ENCODE results near the gene EPHA5. TPM values are rescaled to one million over a fixed set of nuclear protein-coding genes. Genes with fewer than 3 reads are reported as not detected.

Gene EPHA5
- total and polyA plus RNA-seq, 7 donors, result 0.15 to 0.71 (median 0.28) TPM; not detected in 2

DNA sequence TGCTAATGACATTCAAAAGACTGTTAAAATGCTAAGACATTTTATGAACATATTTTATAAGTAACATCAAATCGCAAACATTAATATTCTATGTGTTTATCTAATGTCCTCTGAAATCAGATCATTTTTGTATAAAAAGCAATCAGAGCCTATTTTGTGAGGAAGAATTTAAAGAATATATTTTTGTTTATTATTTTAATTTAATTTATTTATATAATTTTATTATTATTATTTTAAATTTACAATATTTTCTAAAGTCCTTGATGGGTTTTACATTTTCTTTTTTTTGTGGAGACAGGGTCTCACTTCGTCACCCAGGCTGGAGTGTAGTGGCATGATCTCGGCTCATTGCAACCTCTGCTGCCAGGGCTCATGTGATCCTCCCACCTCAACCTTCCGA, 262.8 kb downstream of the EPHA5 start:
- H3K4me3 ChIP-seq, result no peak overlapping the region
- no peaks in the 10 kb centered on the region for H3K36me3 ChIP-seq
- no peaks in the 10 kb centered on the region for H3K27me3 ChIP-seq
- WGBS, 2 donors, result 87 to 92% methylated on average over 4 of the region's 4 CpGs
- no peaks in the 10 kb centered on the region for H3K9me3 ChIP-seq
- no peak overlapping the region for H3K27ac ChIP-seq
- intact Hi-C loops (cut with DNase I), result no loop called here
- DNase-seq, result no peak
- no peaks in the 10 kb centered on the region for H3K4me1 ChIP-seq
- TF ChIP-seq, protein P1, sequence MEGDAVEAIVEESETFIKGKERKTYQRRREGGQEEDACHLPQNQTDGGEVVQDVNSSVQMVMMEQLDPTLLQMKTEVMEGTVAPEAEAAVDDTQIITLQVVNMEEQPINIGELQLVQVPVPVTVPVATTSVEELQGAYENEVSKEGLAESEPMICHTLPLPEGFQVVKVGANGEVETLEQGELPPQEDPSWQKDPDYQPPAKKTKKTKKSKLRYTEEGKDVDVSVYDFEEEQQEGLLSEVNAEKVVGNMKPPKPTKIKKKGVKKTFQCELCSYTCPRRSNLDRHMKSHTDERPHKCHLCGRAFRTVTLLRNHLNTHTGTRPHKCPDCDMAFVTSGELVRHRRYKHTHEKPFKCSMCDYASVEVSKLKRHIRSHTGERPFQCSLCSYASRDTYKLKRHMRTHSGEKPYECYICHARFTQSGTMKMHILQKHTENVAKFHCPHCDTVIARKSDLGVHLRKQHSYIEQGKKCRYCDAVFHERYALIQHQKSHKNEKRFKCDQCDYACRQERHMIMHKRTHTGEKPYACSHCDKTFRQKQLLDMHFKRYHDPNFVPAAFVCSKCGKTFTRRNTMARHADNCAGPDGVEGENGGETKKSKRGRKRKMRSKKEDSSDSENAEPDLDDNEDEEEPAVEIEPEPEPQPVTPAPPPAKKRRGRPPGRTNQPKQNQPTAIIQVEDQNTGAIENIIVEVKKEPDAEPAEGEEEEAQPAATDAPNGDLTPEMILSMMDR (IDR thresholded peaks at IDR 0.05), result no peak
- TF ChIP-seq POLR2AphosphoS5 (IDR thresholded peaks at IDR 0.05), result no peak
- TF ChIP-seq POLR2A (IDR thresholded peaks at IDR 0.05), result no peak
- TF ChIP-seq EP300 (IDR thresholded peaks at IDR 0.05), result no peak

DNA sequence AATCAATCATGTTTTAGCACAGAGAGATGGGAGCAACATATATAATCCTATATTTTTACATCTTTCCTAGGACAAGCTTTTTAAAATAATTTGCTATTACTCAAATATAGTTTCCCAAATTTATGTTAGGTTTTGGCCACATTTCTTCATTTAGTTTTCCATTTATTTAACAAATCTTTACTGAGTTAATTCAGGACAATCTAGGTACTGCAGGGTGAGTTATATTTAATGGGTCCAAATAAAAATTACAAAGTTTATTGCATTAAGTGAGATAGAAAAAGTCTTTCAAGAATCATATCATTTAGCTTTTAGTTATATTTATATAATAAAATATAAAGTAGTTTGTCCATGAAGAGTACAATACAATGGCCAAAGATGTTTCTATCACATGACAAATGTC, 269.2 kb downstream of the EPHA5 start:
- DNase-seq, result no peak
- TF ChIP-seq POLR2AphosphoS5 (IDR thresholded peaks at IDR 0.05) (no peak), EP300 (IDR thresholded peaks at IDR 0.05) (no peak), POLR2A (IDR thresholded peaks at IDR 0.05) (no peak)
- TF ChIP-seq, protein P1 (IDR thresholded peaks at IDR 0.05), result no peak
- H3K36me3 ChIP-seq, result no peaks in the 10 kb centered on the region
- no peaks in the 10 kb centered on the region for H3K9me3 ChIP-seq
- intact Hi-C loops (cut with DNase I), result no loop called here
- no peak overlapping the region for H3K4me3 ChIP-seq
- H3K4me1 ChIP-seq, result no peaks in the 10 kb centered on the region
- H3K27me3 ChIP-seq, result no peaks in the 10 kb centered on the region
- no peak overlapping the region for H3K27ac ChIP-seq

DNA sequence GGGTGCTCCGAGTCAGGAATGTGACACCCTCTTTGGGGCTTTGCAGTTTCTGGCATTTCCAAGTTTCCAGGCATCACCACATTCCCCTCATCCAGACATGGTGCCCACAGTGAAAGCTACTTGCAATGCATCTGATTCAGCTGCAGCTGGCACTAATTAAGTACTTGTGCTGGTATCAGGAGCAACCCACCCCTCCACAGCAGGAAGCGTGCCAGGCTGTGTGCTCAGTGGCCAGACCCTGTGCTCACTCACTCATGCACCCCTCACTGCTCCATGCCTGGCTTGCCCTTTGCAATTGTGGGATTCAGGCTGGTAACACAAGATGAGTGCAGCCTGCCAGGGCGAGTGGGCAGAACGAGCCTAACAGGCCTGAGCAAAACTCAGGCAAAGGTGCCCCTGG, 271.2 kb downstream of the EPHA5 start:
- H3K27ac ChIP-seq, result no peak overlapping the region
- H3K4me3 ChIP-seq, result no peak overlapping the region
- H3K9me3 ChIP-seq, result no peaks in the 10 kb centered on the region
- H3K4me1 ChIP-seq, result no peaks in the 10 kb centered on the region
- WGBS, 2 donors, result 59 to 70% methylated on average over 4 of the region's 4 CpGs
- TF ChIP-seq EP300 (IDR thresholded peaks at IDR 0.05), result no peak
- TF ChIP-seq, protein P1 (IDR thresholded peaks at IDR 0.05), result no peak
- TF ChIP-seq POLR2AphosphoS5 (IDR thresholded peaks at IDR 0.05), result no peak
- no peak for TF ChIP-seq POLR2A (IDR thresholded peaks at IDR 0.05)
- intact Hi-C loops (cut with DNase I), result no loop called here
- DNase-seq, result no peak
- no peaks in the 10 kb centered on the region for H3K36me3 ChIP-seq
- no peaks in the 10 kb centered on the region for H3K27me3 ChIP-seq

DNA sequence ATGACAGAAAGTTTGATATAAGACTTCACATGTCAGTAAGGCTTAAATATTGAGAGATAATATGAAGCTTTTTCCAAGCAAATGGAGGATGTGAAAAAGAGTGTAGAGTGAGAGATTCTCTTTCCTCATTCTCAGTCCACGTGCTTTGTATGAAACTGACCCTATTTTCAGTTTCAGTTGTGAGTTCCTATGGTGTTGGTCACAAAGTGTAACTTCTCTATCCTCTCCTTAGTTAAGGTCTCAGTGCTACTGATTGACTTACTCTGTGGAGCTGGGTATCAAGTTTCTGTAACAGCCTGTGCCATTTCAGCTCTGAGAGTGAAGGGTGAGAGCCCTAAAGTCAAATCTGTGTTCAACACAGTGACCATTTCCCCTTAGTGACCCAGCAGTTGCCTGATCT, 277.2 kb downstream of the EPHA5 start:
- Histone ChIP-seq H3K4me3 (no peak overlapping the region), H3K27ac (no peak overlapping the region), H3K36me3 (no peaks in the 10 kb centered on the region), H3K9me3 (no peaks in the 10 kb centered on the region), H3K27me3 (no peaks in the 10 kb centered on the region), H3K4me1 (no peaks in the 10 kb centered on the region)
- intact Hi-C loops (cut with DNase I), result no loop called here
- TF ChIP-seq POLR2AphosphoS5 (IDR thresholded peaks at IDR 0.05) (no peak), EP300 (IDR thresholded peaks at IDR 0.05) (no peak), POLR2A (IDR thresholded peaks at IDR 0.05) (no peak)
- TF ChIP-seq, protein P1 (IDR thresholded peaks at IDR 0.05), result no peak
- WGBS, 2 donors, result 10 to 50% methylated on average over 1 of the region's 1 CpG
- DNase-seq, result no peak

DNA sequence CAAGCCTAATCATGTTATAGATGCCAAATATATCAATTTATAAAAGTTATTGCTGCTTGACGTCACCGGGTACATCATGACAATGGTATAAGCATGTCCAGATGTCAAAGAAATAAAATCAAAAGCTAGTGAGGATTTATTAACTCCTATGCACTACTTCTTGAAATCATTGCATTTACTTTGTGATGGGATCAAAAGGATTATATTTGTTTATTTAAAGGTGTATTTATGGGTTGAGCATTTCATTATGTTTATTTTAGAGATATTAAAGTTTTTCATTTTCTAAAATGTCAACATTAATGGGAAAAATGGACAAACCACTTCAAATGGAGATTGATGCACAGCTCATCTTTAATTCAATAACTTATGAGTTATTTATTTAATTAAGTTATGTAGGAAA, 277.8 kb downstream of the EPHA5 start:
- H3K27ac ChIP-seq, result no peak overlapping the region
- no peaks in the 10 kb centered on the region for H3K4me1 ChIP-seq
- no peak for DNase-seq
- H3K4me3 ChIP-seq, result no peak overlapping the region
- intact Hi-C loops (cut with DNase I), result no loop called here
- TF ChIP-seq EP300 (IDR thresholded peaks at IDR 0.05) (no peak), POLR2AphosphoS5 (IDR thresholded peaks at IDR 0.05) (no peak), POLR2A (IDR thresholded peaks at IDR 0.05) (no peak)
- TF ChIP-seq, protein P1 (IDR thresholded peaks at IDR 0.05), result no peak
- WGBS, 2 donors, result 60 to 77% methylated on average over 2 of the region's 2 CpGs
- H3K9me3 ChIP-seq, result no peaks in the 10 kb centered on the region
- H3K27me3 ChIP-seq, result no peaks in the 10 kb centered on the region
- no peaks in the 10 kb centered on the region for H3K36me3 ChIP-seq

Data from sigmoid colon (tissue), 7 donors.